NOMO-1 (cell line): ENCODE results near the gene SH2D7.

Experiments
- DNase-seq, 2 experiments: peaks; one replicate each; lab custom pipeline; 2025; ENCODE audit not compliant: unreplicated experiment in 2 of 2; lab: John Stamatoyannopoulos, UW

SH2D7 gene

DNA sequence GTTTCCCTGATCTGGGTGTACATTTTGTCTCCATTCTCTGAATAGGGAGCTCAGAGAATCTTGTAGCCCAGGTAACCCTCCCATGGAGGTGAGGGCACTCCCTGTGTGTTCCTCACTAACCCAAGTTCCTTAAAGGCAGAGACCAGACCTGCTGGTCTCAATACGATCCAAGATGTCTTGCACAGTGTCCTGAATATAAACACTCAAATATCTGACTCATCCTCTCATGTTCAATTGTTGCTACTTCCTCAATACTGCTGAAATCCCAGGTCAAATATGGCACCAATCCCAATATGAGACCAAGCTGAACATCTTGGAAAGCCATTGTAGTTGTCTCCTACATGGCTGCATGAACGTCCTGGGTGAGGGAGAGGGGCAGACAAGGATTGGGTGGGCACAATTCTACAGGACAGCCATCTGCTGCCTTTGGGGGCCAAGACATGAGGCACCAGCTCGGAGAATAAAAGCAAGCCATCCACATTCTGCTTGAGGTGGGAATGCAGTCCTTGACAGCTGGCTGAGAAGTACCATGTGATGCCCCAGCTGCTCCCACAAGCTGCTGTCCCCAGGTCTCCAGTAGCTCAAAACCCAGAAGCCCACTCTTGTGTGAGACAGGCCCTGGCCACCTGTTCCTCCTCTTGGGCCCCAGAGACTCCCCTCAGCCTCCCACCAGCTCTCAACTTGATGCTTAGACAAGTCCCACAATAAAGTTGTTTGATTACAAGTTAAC lies 33.1 kb upstream of the SH2D7 start:
- peak in 1 of 2 experiments; percentile 18 for DNase-seq

GRCh38 chr15:78060232-78060631 lies 32.1 kb upstream of the SH2D7 start:
- no peak for DNase-seq

- DNase-seq = no peak
Measured at GRCh38 chr15:78061963-78062427, 30.4 kb upstream of the SH2D7 start.

DNA sequence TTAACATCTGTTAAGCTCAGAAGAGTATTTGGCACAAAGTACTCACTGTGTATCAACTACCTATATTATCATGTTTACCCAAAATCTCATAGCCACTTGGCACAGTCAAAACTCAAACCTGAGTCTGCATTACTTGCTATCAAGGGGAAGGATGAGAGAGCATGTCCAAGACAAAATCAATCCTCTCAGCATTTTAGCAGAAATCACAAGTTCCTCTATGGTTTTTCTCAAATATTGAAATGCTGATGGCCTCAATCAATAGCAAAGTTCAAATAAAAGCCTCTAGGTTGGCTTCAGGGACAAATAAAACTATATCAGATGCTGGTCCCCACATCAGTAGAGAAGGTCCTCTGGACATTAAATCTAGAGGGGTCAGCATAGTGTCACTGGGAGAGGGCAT lies 29.1 kb upstream of the SH2D7 start:
- DNase-seq = no peak

DNA sequence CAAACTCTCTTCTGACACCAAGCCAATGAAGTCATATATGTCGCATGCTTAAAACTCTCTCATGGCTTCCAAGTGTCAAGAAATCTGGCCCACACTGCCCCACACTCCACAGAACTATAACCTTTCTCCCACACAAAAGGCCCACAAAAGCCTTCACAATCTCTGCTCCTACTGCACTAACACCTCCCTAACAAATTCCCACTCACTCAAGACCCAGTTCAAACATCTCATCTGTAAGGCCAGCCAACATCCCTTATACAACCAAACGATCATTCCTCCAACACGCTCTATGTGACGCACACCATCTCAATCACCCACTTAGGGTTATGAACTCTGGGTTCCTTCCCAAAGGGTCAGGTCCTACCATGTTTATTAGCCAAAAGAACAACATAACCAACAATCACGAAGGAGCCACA lies 28.4 kb upstream of the SH2D7 start:
- no peak for DNase-seq

- no peak for DNase-seq
Measured at GRCh38 chr15:78064544-78064943, 27.8 kb upstream of the SH2D7 start.

DNA sequence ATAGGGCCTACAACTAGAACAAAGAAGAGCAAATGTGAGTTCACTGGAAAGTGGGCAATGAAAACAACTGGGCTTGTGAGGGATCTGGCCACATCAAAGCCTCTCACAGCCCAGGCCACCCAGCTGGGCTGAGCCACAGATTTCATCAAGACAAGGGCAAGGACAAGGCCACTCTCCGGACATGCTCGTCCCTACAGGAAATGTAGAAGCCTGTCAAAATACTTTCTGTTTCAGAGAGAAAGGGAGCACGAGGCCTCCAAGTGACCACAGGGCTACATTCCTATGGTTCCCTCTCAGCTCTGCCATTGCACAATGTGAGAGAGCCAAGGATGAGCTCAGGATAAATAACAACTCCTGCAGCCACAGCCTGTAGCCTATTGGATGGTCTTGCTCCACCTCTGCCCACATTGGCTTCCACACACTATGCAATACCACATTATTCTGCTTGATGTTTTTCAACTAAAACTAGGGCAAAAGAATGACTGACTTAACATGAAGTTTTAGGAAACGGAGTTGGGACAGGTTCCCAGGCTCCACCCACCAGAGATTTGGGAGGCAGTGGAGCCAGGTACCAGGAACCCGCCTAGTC lies 27.0 kb upstream of the SH2D7 start:
- DNase-seq = peak in 1 of 2 experiments; percentile 33

DNA sequence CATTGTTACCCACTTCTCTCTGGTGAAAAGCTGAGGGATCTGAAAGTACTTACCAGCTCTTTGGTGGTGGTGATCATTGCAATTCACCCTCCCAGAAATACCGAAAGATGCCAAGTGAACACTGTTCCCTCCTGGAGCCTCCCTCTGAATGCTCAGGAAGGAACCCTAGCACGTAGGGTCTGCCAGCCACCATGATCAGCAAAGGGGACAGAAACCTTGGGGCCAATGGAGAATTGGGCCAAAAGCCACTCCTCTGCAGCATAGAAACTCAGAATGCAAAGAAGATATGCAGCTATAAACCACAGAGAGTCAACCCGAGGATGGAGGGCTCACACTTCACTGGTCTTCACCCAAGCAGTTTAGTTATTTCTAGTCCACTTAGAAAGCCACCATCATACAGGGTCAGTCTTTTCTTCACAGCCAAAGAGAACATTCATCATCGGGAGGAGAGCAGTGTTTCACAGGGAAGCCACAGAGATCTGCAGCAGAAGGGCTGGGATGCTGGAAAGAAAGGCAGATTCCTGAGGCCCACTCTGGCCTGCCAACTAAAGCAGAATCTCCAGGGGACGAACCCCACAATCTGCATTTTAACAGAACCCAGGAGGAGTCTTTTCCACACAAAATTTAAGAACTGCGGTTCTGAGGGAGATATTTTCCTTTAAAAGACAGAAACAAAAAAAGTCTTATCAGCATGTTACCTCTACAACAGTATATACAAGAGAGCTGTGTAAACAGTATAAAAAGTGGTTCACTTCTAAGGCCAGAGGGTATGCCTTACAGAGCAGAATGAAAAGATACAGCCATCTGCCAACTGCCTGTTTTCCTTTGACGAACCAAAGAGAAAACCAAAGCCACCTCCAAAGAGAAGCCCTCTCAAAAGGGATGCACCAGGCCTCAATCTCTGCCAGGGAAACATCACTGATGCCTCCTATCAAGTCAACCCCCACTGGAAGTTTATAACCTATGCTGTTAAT lies 26.1 kb upstream of the SH2D7 start:
- no peak for DNase-seq

DNA sequence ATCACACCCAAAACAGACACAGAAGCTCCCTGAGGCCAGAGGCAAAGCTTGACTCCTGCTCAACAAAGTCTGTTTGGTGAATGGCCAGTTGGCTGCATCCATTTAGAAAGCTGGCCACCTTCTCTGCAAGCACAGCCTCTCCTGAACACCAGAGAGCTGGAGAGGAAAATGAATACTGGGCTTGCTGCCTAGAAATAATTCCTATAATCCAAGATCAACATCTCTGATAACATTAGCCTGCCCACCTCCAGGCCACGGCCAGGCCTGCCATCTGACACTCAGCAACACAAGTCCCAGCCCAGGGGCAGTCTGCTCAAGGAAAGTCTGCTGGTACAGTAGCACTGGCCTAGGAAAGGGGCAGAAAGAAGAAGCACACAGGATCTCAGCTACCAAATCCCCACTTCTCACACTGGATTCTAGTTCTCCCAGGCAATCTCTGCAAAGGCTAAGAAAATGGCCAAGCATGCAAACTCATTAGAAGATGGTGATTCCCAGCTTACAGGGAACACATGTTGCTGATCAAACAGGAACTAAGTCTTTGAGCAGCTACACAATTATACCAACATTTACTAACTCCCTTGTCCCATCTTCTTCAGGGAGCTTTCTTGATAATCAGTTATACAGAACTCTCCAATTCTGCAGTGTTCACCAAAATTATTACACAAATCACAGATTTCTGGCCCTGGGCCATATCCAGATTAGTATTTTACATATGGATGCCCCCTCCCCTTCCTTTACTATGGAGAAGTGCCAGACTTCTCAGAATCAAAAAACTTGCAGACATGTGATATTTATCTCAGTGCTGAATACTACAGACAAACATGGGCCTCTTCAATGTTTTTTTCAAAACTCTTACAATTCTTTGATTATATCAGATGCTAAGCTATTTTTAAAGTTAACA lies 24.8 kb upstream of the SH2D7 start:
- DNase-seq = no peak

- DNase-seq = no peak
Measured at GRCh38 chr15:78069052-78069414, 23.3 kb upstream of the SH2D7 start.

DNA sequence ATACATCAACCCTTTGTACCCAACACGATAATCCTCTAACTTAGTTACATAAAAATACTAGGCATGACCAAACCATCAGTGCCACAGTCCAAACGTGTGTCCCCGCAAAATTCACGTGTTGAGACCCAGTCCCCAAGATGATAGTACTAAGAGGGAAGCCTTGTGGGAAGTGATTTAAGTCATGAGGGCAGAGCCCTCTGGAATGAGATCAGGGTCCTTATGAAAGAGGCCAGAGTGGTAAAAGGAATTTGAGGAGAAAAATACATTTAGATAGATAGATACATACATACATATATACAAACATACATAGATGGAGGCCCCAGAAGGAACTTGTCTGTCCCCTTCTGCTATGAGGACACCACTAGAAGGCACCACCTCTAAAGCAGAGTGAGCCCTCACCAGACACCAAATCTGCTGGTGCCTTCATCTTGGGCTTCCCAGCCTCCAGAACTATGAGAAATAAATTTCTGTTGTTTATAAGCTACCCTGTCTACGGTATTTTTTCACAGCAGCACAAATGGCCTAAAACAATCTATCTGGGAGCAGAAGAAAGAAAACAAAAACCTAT lies 22.8 kb upstream of the SH2D7 start:
- no peak for DNase-seq

- peak; percentile 29 to 63 for DNase-seq
Measured at GRCh38 chr15:78070049-78070700, 22.2 kb upstream of the SH2D7 start.

DNA sequence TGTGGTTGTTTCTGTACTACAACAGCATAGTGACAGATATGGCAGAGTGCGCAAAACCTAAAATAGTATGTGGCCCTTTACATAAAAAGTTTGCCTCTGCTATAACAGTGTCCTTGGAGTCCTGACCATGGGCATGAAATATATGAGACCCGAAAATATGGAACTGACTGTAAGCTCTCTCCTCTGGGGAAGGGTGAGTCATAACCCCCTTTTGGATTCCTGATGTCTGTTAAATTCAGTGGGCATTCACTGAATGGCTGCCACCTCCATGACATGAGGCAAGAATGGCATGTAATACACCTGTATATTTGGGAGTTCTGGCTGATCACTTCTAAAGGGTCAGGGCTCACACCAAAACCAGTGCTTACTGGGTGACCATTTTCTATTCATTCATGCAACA lies 21.0 kb upstream of the SH2D7 start:
- DNase-seq = no peak

DNA sequence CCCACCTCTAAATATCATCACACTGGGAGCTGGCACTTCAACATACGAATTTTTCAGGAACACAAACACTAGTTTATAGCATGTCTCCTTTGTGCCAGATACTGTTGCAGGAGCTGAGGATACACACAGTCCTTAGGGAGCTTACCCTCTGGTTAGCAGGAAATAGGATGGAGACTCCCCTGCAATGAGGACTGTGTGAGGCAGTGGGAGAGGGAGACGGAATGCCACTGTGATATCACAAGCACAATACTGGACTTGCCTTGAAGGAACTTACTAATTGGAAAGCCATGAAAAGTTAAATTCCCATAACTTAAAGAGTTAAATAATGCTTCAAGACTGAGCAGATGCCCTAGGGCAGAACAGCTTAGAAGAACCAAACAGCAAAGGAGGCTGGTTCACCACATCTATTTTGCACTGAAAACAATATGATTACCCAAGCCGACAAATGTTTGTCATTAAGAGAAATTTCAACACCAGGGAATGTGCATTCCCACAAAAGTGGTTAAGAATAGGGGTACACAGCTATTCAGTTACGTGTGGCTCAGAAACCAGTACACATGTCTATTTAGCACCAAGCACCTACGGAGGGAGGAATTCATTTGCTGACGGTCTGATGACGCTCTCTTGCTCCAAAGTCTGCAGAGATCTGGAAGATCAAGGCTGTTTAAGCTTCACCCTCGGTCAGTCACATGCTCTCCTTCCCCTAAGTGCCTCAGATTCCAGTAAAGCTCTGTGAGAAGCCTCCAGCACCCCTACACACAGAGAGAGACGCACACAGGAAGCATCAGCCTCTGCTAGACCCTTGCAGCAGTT lies 20.1 kb upstream of the SH2D7 start:
- DNase-seq = no peak

- DNase-seq = no peak
Measured at GRCh38 chr15:78073046-78073787, 19.1 kb upstream of the SH2D7 start.

GRCh38 chr15:78075490-78076230 lies 16.7 kb upstream of the SH2D7 start:
- no peak for DNase-seq
